Panc1 (cell line): ENCODE measurements around the gene KLHL42. TPM values are rescaled to one million over a fixed set of nuclear protein-coding genes. Genes with fewer than 3 reads are reported as not detected.

Source experiments
- ATAC-seq: fragments of 200-7000 bp; cut with Tn5 transposase; 2 replicates; pipeline ENCODE4 v1.9.1; 2020; ENCODE audit warnings: mild to moderate bottlenecking, moderate library complexity
- BruUV-seq: library from RNA; stranded (reverse); fragments of 400-500 nt; replicated peaks from 2 replicates; lab custom pipeline; 2021; lab: Mats Ljungman, UMichigan
- CTCF ChIA-PET: fragments of 300-600 bp; sonication (Branson Sonifier 250); formaldehyde crosslinking; loops from one replicate; lab custom pipeline; 2022; ENCODE audit warnings: antibody characterized with exemption; lab: Charles Lee
- POLR2A ChIA-PET: fragments of 300-600 bp; sonication (Branson Sonifier 250); formaldehyde crosslinking; loops from one replicate; lab custom pipeline; 2022; ENCODE audit warnings: antibody characterized with exemption; lab: Charles Lee
- DNase-seq: peaks from one replicate; pipeline ENCODE4 v3.0.0-alpha.2; 2010; ENCODE audit warnings: low read depth, low spot score
- H3K27ac ChIP-seq: 2 replicates; pipeline ENCODE4 v1.5.1; 2011; ENCODE audit warnings: mild to moderate bottlenecking, low read length, inconsistent platforms
- H3K27me3 ChIP-seq: fragments of 200-500 bp; sonication (Bioruptor generic); 2 replicates; pipeline ENCODE4 v1.6.0; 2014; ENCODE audit warnings: low read length, inconsistent platforms; ENCODE audit not compliant: control insufficient read depth, insufficient read depth
- H3K36me3 ChIP-seq: fragments of 200-500 bp; sonication (Bioruptor generic); 2 replicates; pipeline ENCODE4 v1.5.1; 2014; ENCODE audit warnings: inconsistent platforms, mild to moderate bottlenecking, low read length, moderate library complexity; ENCODE audit not compliant: control insufficient read depth, insufficient read depth
- H3K4me1 ChIP-seq: 2 replicates; pipeline ENCODE4 v1.5.1; 2011; ENCODE audit warnings: inconsistent platforms, mild to moderate bottlenecking, low read length, moderate library complexity; ENCODE audit not compliant: control insufficient read depth, insufficient read depth
- H3K4me3 ChIP-seq, 2 experiments: 2 replicates each; pipeline ENCODE4 v1.5.1; 2011 to 2012; ENCODE audit warnings: low read depth in 2 of 2, low read length in 2 of 2, mild to moderate bottlenecking in 2 of 2, inconsistent platforms in 1 of 2, moderate library complexity in 1 of 2
- H3K9me3 ChIP-seq: fragments of 200-500 bp; sonication (Bioruptor generic); 2 replicates; pipeline ENCODE4 v1.5.1; 2014; ENCODE audit warnings: low read depth, mild to moderate bottlenecking, inconsistent platforms, low read length, moderate library complexity; ENCODE audit not compliant: control insufficient read depth, insufficient read depth
- CTCF ChIP-seq: fragments of 450-650 bp; IDR thresholded peaks from 2 replicates; pipeline ENCODE4 v1.5.1; 2017; ENCODE audit warnings: mild to moderate bottlenecking
- SIN3A ChIP-seq: IDR thresholded peaks from 2 replicates; pipeline ENCODE4 v1.6.1; 2012; ENCODE audit warnings: low read depth, mild to moderate bottlenecking, low read length, moderate library complexity, borderline replicate concordance; ENCODE audit not compliant: insufficient read depth
- TCF7L2 ChIP-seq: IDR thresholded peaks from 2 replicates; pipeline ENCODE4 v1.6.1; 2011; ENCODE audit warnings: mild to moderate bottlenecking, low read depth, low read length, inconsistent platforms
- in situ Hi-C: cut with HindIII; loops from 2 replicates; pipeline ENCODE4 v1.10.0; 2016; ENCODE audit warnings: low sequenced_read_pairs, low pct_unique_long_range_greater_than_20kb
- intact Hi-C: fragments of 100-400 bp; cut with micrococcal nuclease; formaldehyde crosslinking; loops from one replicate; pipeline ENCODE4 v1.10.0; 2022; ENCODE audit not compliant: unreplicated experiment
- total RNA-seq: library from RNA; stranded (reverse); gene quantifications from one replicate; pipeline ENCODE4 v1.2.1, GENCODE V29; 2021; ENCODE audit not compliant: unreplicated experiment
- TF ChIP-seq, protein P1 (sequence below), 2 experiments: IDR thresholded peaks; 2 replicates each; pipeline ENCODE4 v1.6.1; 2011 to 2012; ENCODE audit warnings: low read depth in 2 of 2, control low read depth in 1 of 2, low read length in 1 of 2, mild to moderate bottlenecking in 1 of 2, moderate library complexity in 1 of 2; ENCODE audit not compliant: insufficient read depth in 1 of 2

KLHL42 gene
- total RNA-seq, 1 experiment from 2014 or later, result 35.2 TPM

DNA sequence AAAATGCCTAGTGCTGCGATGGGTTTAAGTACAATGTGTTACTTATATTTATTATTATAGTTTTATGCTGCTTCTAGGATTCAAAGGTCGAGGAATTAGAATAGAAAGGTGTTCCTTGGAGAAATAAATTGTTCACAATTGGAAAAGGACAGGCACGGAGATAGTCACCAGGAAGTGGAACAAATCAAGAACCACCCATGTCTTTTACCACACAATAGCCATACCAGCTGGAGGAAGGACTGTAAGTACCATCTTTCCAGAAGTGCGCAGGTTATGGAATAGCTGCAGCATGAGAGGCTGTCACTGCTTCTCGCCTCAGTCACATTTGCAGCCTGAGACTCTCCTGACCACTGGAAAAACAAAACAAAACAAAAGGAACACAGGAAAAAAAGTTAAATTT, 40.5 kb downstream of the KLHL42 start:
- in situ Hi-C loops (no loop called here), intact Hi-C loops (no loop called here)
- POLR2A ChIA-PET, result no interaction called here
- Histone ChIP-seq H3K27me3 (no peaks in the 10 kb centered on the region), H3K4me3 (no peak overlapping the region), H3K36me3 (no peaks in the 10 kb centered on the region), H3K27ac (no peak overlapping the region), H3K4me1 (peaks cover 7% of the 10 kb centered on the region; the same call in 1 of the 2 replicates), H3K9me3 (no peaks in the 10 kb centered on the region)
- no TSS peak for BruUV-seq
- DNase-seq (no peak), ATAC-seq (no peak)
- TF ChIP-seq TCF7L2 (no peak), SIN3A (no peak), CTCF (no peak)
- TF ChIP-seq, protein P1, sequence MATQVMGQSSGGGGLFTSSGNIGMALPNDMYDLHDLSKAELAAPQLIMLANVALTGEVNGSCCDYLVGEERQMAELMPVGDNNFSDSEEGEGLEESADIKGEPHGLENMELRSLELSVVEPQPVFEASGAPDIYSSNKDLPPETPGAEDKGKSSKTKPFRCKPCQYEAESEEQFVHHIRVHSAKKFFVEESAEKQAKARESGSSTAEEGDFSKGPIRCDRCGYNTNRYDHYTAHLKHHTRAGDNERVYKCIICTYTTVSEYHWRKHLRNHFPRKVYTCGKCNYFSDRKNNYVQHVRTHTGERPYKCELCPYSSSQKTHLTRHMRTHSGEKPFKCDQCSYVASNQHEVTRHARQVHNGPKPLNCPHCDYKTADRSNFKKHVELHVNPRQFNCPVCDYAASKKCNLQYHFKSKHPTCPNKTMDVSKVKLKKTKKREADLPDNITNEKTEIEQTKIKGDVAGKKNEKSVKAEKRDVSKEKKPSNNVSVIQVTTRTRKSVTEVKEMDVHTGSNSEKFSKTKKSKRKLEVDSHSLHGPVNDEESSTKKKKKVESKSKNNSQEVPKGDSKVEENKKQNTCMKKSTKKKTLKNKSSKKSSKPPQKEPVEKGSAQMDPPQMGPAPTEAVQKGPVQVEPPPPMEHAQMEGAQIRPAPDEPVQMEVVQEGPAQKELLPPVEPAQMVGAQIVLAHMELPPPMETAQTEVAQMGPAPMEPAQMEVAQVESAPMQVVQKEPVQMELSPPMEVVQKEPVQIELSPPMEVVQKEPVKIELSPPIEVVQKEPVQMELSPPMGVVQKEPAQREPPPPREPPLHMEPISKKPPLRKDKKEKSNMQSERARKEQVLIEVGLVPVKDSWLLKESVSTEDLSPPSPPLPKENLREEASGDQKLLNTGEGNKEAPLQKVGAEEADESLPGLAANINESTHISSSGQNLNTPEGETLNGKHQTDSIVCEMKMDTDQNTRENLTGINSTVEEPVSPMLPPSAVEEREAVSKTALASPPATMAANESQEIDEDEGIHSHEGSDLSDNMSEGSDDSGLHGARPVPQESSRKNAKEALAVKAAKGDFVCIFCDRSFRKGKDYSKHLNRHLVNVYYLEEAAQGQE (IDR thresholded peaks at IDR 0.05; ENCODE audit: insufficient read depth in 1 of 2, low read depth in 2 of 2, low read length in 1 of 2), result no peak
- CTCF ChIA-PET, result interaction anchor here (0.7 kb wide), 1 partner anchor 88 kb away, joined by 4 read pairs; no protein-coding TSS in a partner anchor

DNA sequence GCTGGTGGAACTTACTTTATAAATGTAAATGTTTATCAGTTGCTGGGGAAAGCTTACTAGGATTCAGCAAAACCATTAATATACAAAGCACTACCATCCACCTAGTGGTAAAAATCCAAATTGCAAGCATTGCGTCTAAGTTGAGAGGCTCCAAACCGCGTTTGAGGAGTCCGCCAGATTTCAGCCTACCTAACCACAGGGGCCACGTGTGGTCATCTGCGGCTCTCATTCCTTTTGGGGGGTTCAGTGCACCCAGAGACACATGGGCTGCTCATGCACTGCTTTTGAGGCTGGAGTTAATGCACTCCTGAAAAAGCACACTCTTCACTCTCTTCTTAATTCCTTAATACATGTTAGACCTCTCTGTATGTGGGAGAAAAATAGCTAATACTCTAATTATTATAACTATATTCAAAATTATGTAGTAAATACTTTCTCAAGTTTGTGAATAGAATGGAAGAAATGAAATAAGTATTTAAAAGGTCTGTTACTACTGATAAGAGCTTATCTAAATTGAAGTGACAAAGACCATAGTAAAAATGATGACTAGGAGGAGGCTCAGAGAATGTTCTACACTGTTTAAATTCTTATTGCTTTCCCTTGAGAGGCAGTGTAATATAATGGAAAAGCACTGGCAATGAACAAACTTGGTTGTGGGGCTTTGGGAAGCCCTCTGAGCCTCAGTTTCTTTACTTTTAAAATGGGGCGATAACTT, 41.4 kb downstream of the KLHL42 start:
- in situ Hi-C loops (no loop called here), intact Hi-C loops (no loop called here)
- DNase-seq (peak; percentile 84), ATAC-seq (peak; percentile 87)
- H3K4me1 ChIP-seq, result peaks cover 7% of the 10 kb centered on the region; the same call in 1 of the 2 replicates
- no TSS peak for BruUV-seq
- no peaks in the 10 kb centered on the region for H3K36me3 ChIP-seq
- peak overlapping the region in 1 of 2 experiments; percentile 12; a peak in 1 of 4 replicates for H3K4me3 ChIP-seq
- H3K27ac ChIP-seq, result no peak overlapping the region
- POLR2A ChIA-PET, result no interaction called here
- TF ChIP-seq, protein P1 (IDR thresholded peaks at IDR 0.05; ENCODE audit: insufficient read depth in 1 of 2, low read depth in 2 of 2, low read length in 1 of 2), result no peak
- peak; percentile 90 for TF ChIP-seq CTCF
- CTCF ChIA-PET, result interaction anchor here (0.5 to 0.8 kb wide), 3 partner anchors 41 to 153 kb away, joined by 3 to 4 read pairs (median 3); no protein-coding TSS in a partner anchor
- H3K27me3 ChIP-seq, result no peaks in the 10 kb centered on the region
- no peaks in the 10 kb centered on the region for H3K9me3 ChIP-seq
